Esophagus muscularis mucosa (tissue), 3 donors: Measurements from ENCODE around the gene ACAA2.

Experiments
- POLR2A ChIP-seq: fragments of 450-650 bp; IDR thresholded peaks from one replicate; pipeline ENCODE4 v1.6.1; 2017; ENCODE audit warnings: antibody characterized with exemption, moderate library complexity, mild to moderate bottlenecking, low read depth
- TF ChIP-seq, protein P1 (sequence below), 3 experiments: fragments of 200-600 bp in 2 of 3; fragments of 450-650 bp in 1 of 3; sonication (generic) in 2 of 3; IDR thresholded peaks; one replicate each; pipeline ENCODE4 v1.5.1; 2017 to 2019; ENCODE audit warnings: antibody characterized with exemption in 3 of 3, mild to moderate bottlenecking in 2 of 3, moderate library complexity in 1 of 3

DNA sequence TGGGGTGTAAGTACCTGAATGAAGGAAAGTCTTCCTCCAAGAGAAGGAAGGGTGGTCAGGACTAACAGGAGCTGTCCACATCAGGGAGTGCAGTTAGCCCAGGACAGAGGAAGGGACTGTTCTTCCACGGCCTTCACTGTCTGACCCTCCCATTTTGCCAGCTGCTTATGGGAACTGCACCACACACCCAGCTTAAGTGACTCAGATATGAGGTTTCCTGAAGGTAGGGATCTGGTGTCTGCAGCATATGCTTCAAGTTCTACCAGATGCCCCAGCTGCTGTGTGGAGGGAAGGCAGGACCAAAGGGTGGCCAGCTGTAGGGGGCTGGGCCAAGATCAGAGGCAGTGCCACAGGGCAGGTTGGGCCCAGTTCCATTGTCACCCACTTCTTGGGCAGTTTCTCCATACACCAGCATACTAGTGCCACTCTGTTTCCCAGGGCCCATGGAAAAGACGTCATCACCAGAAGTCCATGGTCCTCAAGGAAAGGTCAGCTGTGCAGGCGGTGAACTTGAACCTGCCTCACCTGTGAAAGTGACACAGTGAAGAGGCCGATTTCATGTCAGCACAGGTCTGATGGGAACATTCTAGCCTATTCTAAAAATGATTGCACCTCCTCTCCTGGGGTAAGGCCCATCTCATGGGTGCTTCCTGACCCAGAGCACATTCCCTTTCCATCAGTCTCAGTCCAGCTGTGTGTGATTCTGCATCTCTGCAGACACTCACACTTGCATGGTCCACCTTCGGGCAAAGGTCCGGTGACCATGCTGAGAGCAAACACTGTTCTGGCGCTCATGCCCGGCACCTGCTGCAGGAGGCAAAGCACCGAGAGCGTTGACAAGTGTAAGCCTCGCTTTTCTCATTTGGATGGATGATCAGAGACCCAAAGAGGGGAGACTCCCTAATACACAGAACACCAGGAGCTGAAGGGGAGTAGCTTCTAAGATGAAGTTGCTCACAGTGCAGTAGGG is 68.0 kb downstream of the ACAA2 start:
- TF ChIP-seq, protein P1, sequence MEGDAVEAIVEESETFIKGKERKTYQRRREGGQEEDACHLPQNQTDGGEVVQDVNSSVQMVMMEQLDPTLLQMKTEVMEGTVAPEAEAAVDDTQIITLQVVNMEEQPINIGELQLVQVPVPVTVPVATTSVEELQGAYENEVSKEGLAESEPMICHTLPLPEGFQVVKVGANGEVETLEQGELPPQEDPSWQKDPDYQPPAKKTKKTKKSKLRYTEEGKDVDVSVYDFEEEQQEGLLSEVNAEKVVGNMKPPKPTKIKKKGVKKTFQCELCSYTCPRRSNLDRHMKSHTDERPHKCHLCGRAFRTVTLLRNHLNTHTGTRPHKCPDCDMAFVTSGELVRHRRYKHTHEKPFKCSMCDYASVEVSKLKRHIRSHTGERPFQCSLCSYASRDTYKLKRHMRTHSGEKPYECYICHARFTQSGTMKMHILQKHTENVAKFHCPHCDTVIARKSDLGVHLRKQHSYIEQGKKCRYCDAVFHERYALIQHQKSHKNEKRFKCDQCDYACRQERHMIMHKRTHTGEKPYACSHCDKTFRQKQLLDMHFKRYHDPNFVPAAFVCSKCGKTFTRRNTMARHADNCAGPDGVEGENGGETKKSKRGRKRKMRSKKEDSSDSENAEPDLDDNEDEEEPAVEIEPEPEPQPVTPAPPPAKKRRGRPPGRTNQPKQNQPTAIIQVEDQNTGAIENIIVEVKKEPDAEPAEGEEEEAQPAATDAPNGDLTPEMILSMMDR (IDR thresholded peaks at IDR 0.05), result no peak
- no peak for TF ChIP-seq POLR2A
